ENCODE measurements around the gene IGSF9. TPM values are rescaled to one million over a fixed set of nuclear protein-coding genes. Genes with fewer than 3 reads are reported as not detected.

Gene IGSF9
- total RNA-seq, 1 experiment from 2014 or later, result 15.6 TPM

DNA sequence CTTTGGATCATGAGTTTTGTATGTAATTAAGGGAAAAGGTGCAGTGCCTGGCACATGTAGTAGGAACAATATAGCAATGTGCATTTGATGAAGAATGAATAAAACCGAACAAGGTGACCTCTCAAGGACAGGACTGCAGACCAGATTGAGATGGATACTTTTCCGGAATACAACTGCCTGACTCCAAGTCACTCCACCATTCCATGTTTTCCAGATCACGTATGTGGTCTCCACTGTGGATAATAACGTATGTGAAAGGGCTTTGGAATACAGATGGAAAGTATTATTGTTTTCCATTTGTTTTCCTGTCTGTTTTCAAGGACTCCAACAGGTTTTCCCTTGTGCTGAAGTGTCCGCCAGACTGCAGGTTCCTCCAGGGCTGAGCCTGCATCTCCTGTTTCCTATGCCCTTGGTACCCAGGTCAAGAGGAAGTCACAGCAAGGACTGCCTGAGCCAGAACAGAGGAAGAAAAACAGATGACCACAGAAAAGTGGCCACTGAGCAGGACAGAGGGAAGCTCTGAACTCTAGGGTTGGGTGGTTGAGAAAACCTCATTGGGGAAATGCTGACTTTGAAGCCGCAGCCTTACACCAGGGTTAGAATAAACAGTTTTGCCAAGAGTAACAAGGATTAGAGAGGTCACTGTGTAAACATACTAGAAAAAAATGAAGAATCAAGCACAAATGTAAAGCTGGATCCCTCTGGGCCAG, 49.4 kb downstream of the IGSF9 start:
- BruUV-seq (replicated peaks), result no TSS peak
- Histone ChIP-seq H3K4me1 (ENCODE audit: insufficient read depth, low read length) (peaks cover 19% of the 10 kb centered on the region), H3K27me3 (ENCODE audit: low read length) (no peaks in the 10 kb centered on the region), H3K9me3 (ENCODE audit: low read length) (no peaks in the 10 kb centered on the region), H3K36me3 (ENCODE audit: low read depth, low read length) (no peaks in the 10 kb centered on the region), H3K9ac (ENCODE audit: low read length) (no peak overlapping the region), H3K9me2 (replicated peaks; ENCODE audit: low read length) (no peaks in the 10 kb centered on the region), H3K4me2 (ENCODE audit: low read length) (no peak overlapping the region), H3K4me3 (ENCODE audit: low read length) (no peak overlapping the region), H2AFZ (ENCODE audit: low read length) (no peak overlapping the region), H3K27ac (ENCODE audit: low read length) (no peak overlapping the region), H3F3A (ENCODE audit: low read length, unreplicated experiment) (no peaks in the 10 kb centered on the region), H3K79me2 (ENCODE audit: low read length) (no peaks in the 10 kb centered on the region), H4K20me1 (ENCODE audit: low read length) (no peaks in the 10 kb centered on the region)
- DNase-seq, result no peak
- TF ChIP-seq EZH2phosphoT487 (IDR thresholded peaks at IDR 0.05; ENCODE audit: borderline replicate concordance, low read length) (no peak), EZH2 (IDR thresholded peaks at IDR 0.05; ENCODE audit: low read length, unreplicated experiment) (no peak)
- TF ChIP-seq, protein P1, sequence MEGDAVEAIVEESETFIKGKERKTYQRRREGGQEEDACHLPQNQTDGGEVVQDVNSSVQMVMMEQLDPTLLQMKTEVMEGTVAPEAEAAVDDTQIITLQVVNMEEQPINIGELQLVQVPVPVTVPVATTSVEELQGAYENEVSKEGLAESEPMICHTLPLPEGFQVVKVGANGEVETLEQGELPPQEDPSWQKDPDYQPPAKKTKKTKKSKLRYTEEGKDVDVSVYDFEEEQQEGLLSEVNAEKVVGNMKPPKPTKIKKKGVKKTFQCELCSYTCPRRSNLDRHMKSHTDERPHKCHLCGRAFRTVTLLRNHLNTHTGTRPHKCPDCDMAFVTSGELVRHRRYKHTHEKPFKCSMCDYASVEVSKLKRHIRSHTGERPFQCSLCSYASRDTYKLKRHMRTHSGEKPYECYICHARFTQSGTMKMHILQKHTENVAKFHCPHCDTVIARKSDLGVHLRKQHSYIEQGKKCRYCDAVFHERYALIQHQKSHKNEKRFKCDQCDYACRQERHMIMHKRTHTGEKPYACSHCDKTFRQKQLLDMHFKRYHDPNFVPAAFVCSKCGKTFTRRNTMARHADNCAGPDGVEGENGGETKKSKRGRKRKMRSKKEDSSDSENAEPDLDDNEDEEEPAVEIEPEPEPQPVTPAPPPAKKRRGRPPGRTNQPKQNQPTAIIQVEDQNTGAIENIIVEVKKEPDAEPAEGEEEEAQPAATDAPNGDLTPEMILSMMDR (conservative IDR thresholded peaks at IDR 0.05; ENCODE audit: low read depth, low read length), result no peak
- no peak for ATAC-seq
- intact Hi-C loops (cut with micrococcal nuclease), result loop anchor here (2.0 kb wide), 1 partner anchor 29 kb away; the partner anchor contains the start of gene TAGLN2
- CTCF ChIA-PET, result no interaction called here
- POLR2A ChIA-PET (ENCODE audit: unreplicated experiment), result interaction anchor here (0.6 kb wide), 1 partner anchor 11 kb away, joined by 3 read pairs; no protein-coding TSS in a partner anchor

DNA sequence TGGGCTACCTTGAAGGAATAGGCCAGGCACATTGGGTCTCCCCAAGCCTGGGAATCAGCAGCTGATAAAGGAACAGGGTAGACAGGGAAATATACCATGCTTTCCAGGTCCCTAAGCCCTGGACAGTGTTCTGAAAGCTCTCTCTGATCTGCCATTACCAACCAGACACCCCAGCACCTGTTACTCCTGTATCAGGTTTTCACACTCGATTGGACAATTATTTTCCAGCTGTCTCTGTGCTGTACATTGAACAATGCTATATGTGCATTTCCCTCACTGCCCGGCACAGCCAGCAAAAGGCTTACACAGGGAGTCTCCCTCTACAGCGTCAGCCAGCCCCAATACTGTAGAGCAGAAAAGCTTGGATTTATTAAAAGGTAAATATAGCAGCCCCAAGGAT, 50.1 kb downstream of the IGSF9 start:
- H3K27ac ChIP-seq (ENCODE audit: low read length), result no peak overlapping the region
- H3K9ac ChIP-seq (ENCODE audit: low read length), result no peak overlapping the region
- H3K36me3 ChIP-seq (ENCODE audit: low read depth, low read length), result no peaks in the 10 kb centered on the region
- no peaks in the 10 kb centered on the region for H3F3A ChIP-seq (ENCODE audit: low read length, unreplicated experiment)
- ATAC-seq (no peak), DNase-seq (no peak)
- H4K20me1 ChIP-seq (ENCODE audit: low read length), result no peaks in the 10 kb centered on the region
- ChIA-PET CTCF (interaction anchor here (6.0 kb wide), 1 partner anchor 111 kb away, joined by 144 read pairs; no protein-coding TSS in a partner anchor), POLR2A (ENCODE audit: unreplicated experiment) (no interaction called here)
- no peak overlapping the region for H3K4me3 ChIP-seq (ENCODE audit: low read length)
- no peaks in the 10 kb centered on the region for H3K79me2 ChIP-seq (ENCODE audit: low read length)
- peaks cover 18% of the 10 kb centered on the region for H3K4me1 ChIP-seq (ENCODE audit: insufficient read depth, low read length)
- no peaks in the 10 kb centered on the region for H3K9me2 ChIP-seq (replicated peaks; ENCODE audit: low read length)
- H3K27me3 ChIP-seq (ENCODE audit: low read length), result no peaks in the 10 kb centered on the region
- TF ChIP-seq EZH2 (IDR thresholded peaks at IDR 0.05; ENCODE audit: low read length, unreplicated experiment), result no peak
- TF ChIP-seq, protein P1 (conservative IDR thresholded peaks at IDR 0.05; ENCODE audit: low read depth, low read length), result no peak
- no peak for TF ChIP-seq EZH2phosphoT487 (IDR thresholded peaks at IDR 0.05; ENCODE audit: borderline replicate concordance, low read length)
- no peaks in the 10 kb centered on the region for H3K9me3 ChIP-seq (ENCODE audit: low read length)
- no peak overlapping the region for H3K4me2 ChIP-seq (ENCODE audit: low read length)
- intact Hi-C loops (cut with micrococcal nuclease), result no loop called here
- BruUV-seq (replicated peaks), result no TSS peak
- H2AFZ ChIP-seq (ENCODE audit: low read length), result no peak overlapping the region

DNA sequence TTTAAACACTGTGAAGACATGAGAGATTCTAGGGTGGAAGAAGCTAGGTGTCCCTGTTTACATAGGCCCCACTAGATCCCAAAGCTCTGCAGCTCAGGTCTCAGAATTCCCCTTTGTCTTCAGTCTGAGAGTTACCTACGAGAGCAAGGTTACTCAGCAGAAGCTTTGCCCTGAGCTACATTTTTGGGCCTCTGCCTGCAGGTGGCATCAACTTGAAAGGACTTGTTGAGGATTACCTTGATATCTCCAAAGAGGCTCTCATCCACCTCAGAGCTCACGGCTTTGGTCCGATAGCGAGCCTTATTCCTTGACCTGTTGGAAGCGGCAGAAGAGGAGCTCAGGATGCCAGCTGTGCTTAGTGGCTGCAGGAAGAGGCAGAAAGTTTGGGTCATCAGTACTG, 52.5 kb downstream of the IGSF9 start:
- no peak overlapping the region for H2AFZ ChIP-seq (ENCODE audit: low read length)
- TF ChIP-seq EZH2phosphoT487 (IDR thresholded peaks at IDR 0.05; ENCODE audit: borderline replicate concordance, low read length), result no peak
- TF ChIP-seq, protein P1 (conservative IDR thresholded peaks at IDR 0.05; ENCODE audit: low read depth, low read length), result peak; percentile 75
- peaks cover 27% of the 10 kb centered on the region for H3K4me1 ChIP-seq (ENCODE audit: insufficient read depth, low read length)
- no peaks in the 10 kb centered on the region for H3F3A ChIP-seq (ENCODE audit: low read length, unreplicated experiment)
- H3K4me3 ChIP-seq (ENCODE audit: low read length), result no peak overlapping the region
- DNase-seq (peak; percentile 74), ATAC-seq (no peak)
- intact Hi-C loops (cut with micrococcal nuclease), result loop anchor here (1.0 to 5.0 kb wide), 4 partner anchors 44 to 681 kb away; partner anchors contain the start of gene IGSF9
- no peaks in the 10 kb centered on the region for H3K9me2 ChIP-seq (replicated peaks; ENCODE audit: low read length)
- no peaks in the 10 kb centered on the region for H3K9me3 ChIP-seq (ENCODE audit: low read length)
- no peak overlapping the region for H3K9ac ChIP-seq (ENCODE audit: low read length)
- BruUV-seq (replicated peaks), result no TSS peak
- no peaks in the 10 kb centered on the region for H3K36me3 ChIP-seq (ENCODE audit: low read depth, low read length)
- POLR2A ChIA-PET (ENCODE audit: unreplicated experiment), result interaction anchor here (0.6 to 2.2 kb wide), 4 partner anchors 20 to 32 kb away, joined by 3 to 10 read pairs (median 5); partner anchors contain the start of gene TAGLN2
- H3K79me2 ChIP-seq (ENCODE audit: low read length), result no peaks in the 10 kb centered on the region
- CTCF ChIA-PET, result interaction anchor here (0.8 to 6.0 kb wide), 14 partner anchors 21 to 731 kb away, joined by 3 to 144 read pairs (median 4); partner anchors contain the start of genes IGSF9 and TAGLN2
- H3K4me2 ChIP-seq (ENCODE audit: low read length), result no peak overlapping the region
- no peaks in the 10 kb centered on the region for H3K27me3 ChIP-seq (ENCODE audit: low read length)
- H3K27ac ChIP-seq (ENCODE audit: low read length), result no peak overlapping the region
- H4K20me1 ChIP-seq (ENCODE audit: low read length), result no peaks in the 10 kb centered on the region

Data from PC-3 (cell line).